Putamen (tissue), 1 donor: ENCODE results near the gene FAM163A.

Experiments
- DNase-seq: peaks from one replicate; pipeline ENCODE4 v3.0.0-alpha.2; 2016; ENCODE audit warnings: low spot score

The FAM163A gene

DNA sequence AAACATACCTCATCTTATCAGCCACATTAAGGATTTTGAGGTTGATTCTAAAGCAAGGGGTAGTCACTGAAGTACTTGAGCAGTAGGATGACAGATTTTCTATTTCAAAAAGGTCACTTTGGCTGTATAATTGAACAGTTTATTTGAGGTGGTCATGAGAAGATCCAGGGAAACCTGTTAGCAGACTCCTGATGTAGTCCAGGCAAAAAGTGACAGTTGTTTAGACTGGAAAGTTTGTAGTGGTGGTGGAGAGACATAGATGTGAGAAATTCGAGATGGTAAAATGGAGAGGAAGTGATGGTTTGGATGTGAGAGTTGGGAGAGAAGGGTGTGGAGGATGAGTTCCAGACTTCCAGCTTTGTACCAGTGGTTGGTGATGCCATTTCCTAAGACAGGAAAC, 7.5 kb downstream of the FAM163A start:
- DNase-seq, result no peak

DNA sequence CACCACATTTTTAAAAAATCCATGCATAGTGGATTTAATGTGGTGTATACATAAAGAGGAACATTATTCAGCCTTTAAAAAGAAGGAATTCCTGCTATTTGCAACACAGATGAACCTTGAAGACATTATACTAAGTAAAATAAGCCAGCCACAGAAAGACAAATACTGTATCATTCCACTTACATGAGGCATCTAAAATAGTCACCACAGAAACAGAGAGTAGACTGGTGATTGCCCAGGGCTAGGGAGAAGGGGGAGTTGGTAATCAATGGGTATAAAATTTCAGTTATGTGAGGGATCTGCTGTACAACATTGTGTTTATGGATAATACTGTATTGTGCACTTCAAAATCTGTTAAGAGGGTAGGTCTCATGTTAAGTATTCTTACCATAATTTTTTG, 10.0 kb downstream of the FAM163A start:
- no peak for DNase-seq

DNA sequence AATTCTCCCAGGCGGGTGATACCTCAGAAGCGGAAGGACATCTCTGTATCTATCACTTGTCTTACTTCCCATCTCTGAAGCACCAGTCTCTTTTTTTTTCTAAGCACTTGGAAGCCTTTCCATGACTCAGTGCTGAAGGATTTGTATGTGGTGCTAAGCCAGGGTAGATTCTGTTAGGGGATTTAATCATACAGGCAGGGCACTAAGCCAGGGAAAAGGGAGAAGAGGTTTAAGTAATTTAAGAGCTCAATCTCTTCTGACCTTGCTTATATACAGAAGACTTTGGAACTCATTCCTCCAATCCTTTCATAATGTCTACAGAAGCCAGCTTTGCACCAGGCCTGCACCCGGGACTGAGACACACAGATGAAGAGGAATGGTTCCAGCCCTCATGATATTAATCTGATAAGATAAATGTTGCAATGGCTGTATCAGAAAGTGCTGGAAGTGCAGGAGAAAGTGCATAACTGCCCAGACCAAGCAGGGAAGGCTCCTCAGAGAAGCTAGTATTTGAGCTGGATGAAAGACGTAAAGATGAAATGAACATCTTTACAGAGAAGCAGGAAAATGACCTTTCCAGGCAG, 11.0 kb downstream of the FAM163A start:
- no peak for DNase-seq

DNA sequence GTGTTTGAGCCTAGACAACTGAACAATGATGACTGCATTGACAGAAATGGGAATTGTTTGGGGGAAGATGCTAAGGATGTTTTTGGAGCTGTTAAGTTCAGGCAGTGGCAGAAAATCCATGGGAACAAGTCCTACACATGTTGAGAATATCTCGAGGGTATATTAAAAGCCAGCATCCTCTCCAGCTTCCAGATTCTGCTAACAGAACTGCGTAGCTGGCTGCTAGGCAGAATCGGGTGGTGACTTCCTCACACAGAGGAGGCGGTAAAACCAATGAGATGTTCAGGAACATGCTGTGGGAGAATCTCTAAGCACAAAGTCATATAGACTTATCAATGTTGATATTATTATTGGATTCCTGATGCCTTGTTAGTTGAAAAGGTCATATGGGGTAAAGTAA, 14.8 kb downstream of the FAM163A start:
- peak; percentile 43 for DNase-seq

DNA sequence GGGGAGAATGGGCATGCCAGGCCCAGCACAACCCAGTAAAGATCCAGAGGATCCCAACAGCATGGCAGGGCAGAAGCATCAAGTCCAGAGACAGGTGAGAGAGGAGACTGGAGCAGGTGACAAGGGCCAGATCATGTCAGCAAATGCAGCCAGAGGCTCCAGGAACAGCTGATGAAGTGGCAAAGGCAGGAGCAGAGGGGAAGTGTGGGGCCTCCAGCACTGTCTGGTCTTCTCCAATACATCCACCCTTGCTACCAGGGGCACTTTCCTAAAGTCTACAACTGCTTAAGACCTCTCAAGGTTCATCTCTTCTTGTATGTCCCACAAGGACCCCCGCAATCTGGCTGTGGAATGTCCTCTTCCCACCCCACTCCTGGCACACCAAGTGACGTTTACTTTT, 17.4 kb downstream of the FAM163A start:
- no peak for DNase-seq

DNA sequence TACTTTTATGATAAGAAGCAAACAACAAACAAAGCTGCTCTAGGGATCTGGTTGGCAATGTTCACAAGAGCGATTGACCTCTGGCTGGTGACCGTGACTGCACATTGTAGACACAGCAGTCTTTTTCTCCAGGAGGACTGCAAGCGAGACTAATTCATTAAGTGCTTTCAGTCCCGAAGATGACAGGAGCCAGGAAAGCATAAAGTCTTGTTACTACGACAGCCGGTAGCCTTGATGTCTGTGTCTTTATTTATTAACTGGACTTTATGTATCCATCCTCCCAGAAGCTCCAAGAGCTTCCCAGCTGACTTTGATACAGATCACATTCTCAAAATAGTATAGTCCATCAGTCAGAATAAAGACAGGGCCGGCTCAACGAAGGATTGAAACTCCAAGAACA, 18.2 kb downstream of the FAM163A start:
- DNase-seq, result no peak

DNA sequence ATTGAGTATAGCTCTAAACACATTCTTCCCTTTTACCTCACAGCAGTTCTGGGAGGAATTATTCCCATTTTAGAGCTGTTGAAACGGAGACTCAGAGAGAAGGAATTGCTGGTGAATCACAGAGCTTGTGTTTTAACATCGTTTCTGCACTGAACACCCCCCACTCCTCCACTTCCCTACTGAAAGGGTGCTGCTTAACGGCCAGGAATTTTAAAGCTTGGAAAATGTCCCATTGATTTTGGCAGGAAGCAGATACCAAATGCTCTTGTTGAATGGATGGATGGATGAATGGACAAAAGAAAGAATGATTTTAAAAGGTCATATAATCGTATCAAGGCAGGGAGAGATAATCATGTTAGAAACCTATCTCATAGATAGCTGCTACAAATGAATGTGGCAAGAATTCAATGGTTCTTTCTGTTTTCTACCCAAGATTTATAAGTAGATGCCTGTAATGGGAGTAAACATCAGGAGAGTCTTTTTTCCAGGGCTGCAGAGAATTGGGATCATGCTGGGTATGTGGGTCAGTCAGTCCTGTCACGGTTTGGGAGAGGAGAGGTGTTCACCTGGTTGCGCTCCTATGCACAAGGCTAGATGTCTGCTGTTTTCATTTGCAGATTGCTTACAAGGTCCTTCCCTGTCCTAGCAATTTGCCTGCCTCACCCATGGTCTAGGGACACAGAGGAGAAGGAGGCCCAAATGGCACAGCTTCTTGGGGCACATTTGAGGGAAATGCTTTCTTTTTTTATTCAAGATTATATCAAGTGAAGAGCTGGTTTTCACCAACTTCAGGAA, 19.0 kb downstream of the FAM163A start:
- DNase-seq, result no peak

DNA sequence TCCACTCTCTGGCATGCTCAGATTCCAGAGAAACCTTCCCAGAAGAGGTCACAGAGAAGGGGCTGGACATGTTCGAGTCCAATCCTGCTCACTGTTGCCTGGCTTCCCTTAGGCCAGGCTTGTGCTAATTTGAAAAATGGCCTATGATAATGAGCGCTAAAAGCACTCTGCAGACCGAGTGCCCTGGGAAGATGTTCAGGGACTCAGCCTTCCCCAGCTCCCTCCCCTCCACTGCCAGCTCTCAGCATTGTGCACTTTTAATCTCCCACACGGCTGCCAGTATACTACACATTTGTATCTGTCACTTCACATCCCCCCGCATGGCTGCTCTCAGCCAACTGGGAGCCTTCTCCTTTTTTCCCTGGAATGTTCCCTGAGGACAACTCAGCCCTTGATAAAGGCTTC, 24.1 kb downstream of the FAM163A start:
- DNase-seq, result no peak

DNA sequence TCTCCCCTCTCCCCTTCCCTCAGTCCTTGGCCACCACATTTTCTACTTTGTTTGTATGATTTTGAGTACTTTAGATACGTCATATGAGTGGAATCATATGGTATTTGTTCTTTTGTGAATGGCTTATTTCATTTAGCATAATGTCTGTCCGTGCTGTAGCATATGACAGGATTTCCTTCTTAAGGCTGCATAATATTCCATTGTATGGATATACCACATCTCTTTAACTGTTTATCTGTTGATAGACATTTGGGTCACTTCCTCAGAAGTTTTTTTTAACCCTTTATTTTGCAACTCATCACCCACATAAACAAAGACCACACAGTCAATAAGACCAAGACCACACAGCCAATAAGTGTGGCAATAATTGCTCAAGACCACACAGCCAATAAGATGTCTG, 24.9 kb downstream of the FAM163A start:
- no peak for DNase-seq

DNA sequence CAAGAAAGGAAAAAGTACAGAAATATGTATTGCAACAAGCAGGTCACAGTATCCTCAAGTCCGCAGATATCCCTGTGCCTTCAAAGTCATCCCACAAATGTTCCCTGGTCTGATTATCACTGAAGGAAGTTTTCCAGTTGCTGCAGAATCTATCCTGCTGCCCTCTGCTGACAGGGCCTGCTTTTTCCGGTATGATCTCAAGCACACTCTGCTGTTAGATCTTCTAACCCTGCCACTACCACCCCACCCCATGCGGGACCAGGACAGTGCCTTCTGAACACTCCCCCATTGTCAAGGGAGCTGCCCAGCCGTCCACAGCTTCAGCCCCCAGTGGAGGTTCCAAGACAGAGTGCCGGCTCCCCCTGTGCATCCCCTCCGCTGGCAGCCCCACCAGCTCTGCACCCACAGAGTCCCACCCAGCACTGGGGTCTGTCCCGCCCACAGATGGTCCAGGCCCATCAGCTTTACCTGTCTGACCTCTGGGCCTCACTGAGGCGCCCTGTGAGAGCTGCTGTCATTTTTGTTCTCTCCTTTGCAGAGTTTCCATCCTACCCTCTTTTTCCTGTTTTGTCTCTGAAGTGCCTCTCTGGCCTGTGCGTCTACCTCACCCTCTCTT, 27.9 kb downstream of the FAM163A start:
- DNase-seq, result no peak

DNA sequence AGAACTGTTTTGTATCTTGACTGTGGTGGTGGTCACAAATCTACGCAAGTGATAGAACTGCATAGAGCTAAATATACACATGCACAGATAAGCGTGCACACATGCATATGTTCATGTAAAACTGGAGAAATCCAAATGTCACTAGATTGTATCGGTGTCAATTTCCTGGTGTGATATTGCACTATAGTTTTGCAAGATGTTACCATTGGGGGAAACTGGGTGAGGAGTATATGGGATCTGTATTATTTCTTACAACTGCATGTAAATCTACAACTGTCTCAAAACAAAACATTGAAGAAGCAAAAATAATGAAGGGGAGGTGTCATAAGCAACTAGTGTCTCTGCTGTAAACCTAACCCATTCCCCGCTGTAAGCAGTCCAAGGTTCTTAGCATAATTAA, 30.2 kb downstream of the FAM163A start:
- no peak for DNase-seq

DNA sequence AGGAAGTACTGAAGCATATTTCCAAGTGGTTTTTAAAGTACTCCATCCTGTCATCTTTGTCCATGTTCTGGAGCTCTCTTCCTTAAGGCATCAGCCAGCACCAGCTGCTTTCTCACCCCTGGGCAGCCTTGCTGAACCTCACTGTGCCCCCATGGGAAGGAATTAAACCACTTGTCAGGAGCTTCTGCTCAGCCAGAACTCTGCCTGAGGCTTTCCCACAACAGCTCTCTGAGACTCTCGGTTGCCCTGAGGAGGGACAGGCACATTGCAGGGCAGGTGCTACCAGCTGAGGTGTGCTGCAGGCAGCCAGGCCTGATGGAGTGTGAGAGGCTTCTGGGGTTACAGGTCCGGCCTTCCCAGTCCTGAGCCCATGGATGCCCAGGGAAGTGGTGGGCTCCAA, 30.9 kb downstream of the FAM163A start:
- DNase-seq, result no peak

DNA sequence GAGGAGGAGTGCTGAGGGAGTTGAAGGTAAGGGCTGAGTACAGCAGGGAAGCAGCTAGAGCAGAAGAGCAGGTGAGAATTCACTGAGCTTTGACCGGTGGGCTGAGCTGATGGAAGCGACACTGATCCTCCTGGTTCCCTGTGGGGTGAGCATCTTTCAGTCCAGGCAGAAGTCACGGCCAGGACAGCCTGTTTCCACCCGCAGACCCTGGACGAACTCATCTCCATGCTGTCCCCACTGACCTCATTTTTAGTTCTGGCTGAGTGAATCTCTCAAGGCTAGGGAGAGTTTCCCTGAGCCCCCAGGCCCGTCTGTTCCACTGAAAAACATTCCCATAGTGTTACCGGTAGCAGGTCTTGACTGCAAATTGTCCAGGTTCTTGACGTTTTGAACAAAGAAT, 31.5 kb downstream of the FAM163A start:
- no peak for DNase-seq

DNA sequence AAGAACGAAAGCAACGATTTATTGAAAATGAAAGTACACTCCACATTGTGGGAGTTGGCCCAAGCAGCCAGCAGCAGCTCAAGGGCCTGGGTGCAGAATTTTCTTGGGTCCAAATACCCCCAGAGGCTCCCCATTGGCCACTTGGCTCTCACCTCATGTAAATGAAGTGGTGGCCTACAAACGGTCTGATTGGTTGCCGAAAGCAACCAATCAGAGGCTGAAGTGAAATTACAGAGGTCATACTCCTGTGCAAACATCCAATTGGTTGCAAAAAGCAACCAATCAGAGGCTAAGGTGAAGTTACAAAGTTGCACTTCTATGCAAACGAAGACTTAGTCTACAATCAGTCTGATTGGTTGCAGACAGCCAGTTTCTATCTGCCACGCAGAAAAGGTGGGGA, 31.9 kb downstream of the FAM163A start:
- no peak for DNase-seq

DNA sequence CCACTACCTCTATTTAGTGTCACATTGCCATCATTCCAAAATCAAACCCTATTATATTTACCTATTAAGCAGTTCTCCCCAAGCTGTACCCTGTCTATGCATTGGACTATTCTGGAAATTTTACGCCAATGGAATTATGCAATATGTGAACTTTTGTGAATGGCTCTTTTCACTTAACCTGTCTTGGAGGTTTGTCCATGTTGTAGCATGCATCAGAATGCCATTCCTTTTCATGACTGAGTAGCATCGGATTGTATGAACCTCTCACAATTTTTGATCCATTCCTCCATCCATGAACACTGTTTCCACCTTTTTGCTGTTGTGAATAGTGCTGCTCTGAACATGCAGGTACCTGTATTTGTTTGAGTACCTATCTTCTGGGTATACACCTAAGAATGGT, 33.7 kb downstream of the FAM163A start:
- no peak for DNase-seq

DNA sequence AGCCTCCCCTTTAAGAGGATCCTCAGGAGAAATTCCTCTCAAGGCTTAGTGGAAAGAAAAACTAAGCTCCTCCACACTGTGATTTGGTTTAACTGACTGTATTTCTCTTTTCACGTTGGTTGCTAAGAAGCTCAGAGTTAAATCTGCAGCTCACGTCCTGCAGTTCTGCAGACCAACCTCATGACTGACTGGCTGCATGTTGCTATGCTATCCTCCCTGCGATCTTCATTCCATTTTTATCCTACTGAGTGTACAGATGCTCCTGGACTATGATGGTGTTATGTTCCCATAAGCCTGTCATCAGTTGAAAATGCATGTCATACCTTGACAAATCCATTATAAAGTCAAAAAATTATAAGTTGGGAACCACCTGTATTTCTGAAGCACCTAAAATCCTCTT, 34.6 kb downstream of the FAM163A start:
- DNase-seq, result no peak

DNA sequence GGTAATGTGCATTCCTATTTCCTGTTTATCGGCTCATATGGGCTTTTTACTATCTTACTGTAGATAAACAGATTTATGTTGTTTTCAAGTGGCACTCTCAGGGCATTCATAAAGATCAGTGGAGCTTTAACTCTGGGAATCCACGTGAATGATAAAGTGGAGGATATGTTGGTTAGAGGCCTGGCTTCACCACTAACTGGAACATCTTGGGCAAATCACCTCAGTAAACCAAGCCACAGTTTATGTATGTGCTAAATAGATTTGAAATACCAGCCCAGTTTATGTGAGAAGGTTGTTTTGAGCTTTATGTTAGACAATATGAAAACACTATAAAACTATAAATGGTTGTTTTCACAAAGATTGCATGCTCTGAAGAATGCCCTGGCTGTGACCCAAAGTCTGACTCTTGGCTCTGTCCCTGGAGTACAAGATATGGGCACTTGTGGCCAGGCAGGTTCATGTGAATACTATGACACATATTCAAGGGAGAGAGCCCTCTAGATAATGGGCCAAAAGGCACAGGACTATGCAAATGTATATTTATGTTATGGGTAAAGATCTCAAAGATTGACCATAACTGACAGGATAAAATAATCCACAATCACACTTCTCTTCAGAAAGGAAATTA, 36.7 kb downstream of the FAM163A start:
- no peak for DNase-seq

DNA sequence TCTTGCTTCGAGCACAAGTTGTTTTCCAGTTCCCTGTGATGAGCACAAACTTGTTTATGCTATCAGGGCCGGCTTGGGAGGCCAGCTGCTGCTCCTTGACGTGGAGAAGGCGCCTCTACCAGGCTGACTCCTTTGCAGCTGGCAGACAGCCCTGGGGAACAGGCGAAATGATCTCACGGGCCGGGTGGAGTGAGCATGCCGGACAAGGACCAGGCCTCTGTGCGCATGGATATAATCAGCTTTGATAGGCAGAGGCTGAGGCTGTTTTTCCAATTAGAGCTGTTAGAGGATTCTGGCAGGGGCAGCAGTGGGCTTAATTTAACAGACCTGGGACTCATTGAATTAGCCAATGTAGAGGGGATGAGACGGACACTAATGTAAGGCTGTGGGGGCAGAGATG, 38.9 kb downstream of the FAM163A start:
- DNase-seq, result no peak

DNA sequence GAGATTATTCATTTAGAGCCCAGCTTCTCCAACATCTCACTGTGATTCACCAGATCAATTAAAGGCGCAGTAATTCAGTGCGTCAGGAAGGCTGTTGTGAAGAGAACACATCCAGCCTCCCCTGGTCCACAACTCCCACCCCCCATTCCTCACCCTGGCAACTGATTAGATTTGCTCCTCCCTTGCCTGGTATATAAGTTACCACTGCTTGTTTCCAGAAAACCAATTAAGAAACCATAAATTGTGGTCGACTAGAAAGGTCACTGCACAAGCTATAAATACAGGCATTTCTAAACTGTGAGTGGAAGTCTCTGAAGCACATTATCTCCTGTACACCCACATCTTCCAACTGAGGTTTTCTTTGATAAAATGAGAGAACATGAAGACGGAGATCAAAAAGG, 41.9 kb downstream of the FAM163A start:
- DNase-seq, result no peak

DNA sequence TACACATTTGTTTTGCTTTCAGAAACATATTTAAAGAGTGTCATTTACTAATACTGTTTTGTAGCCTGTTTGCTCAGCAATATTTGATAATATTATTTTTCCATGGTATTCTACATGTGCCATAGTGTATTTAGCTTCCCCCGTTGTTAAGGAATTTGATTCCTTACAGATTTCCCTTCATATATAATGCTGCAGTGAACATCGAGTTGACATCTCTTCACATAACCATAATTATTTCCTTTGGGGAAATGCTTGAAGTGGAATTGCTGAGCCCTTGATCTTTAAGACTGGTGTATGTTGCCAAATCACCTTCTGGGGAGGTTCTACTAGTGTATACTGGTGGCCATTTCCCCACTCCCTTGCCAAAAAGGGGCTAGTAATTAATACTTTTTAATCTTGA, 42.6 kb downstream of the FAM163A start:
- no peak for DNase-seq

DNA sequence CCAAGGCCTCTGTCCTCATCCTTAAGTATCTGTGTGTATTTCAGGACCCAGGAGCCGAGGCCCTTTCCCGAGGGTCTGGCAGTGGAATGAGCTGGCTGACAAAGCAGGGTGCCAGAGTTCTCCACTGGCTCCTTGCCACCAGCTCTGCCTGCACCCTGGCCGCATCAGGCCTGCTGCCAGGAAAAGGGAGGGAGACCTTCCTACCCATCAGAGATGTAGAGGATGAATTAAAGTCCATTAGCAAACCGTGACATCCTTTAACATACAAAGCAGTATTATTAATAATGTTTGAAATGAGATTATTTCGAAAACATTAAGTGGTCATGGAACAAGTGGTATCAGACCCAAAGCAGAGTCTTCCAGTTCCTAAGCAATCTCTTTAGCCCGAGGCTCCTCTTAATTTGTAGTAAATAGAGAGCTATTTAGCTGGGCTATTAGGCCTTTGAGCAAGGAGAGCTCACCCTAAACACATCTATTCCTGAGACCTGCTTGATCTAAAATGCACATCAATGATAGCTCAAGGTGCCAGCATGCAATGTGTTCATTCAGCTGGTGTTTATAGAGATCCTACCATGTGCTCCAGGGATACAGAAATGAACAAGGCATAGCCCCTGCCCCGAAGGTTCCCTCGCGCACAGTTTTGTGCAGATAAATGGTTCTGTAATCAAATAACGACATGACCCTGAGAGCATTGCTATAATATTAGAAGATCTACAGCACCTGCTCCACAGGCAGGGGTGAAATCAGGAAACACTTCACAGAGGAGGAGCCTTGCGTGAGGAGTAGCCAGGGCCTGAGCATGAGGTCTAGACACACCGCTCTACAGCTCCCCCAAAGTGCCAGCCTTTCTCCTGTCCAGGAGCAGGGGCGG, 44.0 kb downstream of the FAM163A start:
- DNase-seq, result no peak

DNA sequence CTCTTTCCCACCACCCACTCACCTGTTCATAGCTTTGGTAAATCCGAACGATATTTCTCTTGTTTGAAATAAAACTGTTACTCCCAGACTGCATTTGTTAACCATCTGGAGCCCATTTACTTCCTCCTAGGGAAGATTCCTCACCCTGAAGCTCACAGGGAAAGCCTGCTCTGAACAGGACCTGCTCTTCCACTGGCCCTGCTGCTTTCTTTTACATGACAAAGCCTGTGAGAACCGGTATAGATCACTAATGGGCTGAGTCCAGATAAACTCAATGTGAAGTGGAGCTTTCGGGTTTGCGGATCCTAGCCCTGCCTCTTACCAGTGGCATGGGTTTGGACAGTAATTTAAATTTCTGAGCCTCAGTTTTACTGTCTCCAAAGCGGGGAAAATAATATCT, 45.2 kb downstream of the FAM163A start:
- DNase-seq, result no peak
